ENCODE data around the gene LTN1. TPM values are rescaled to one million over a fixed set of nuclear protein-coding genes. Genes with fewer than 3 reads are reported as not detected.

The LTN1 gene
- total RNA-seq, 1 experiment from 2014 or later, result 8.7 TPM

DNA sequence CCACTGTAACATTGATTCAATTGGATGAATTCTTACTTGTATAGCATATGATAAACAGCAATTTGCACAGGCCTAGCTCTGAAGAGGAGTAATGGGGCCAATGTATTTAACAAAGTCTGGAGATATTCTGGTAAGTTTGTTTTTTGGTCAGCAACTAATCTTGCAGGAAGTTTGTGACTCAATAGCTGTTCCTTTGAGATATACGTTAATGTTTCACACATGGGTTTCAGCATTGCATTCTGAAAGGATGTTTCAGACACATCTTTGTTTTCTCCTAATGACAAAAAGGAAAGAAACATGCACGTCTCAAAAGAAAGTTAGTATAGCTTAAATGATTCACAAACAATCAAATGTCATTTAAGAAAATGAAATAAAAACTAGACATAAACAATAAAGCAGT is 49.0 kb downstream of the LTN1 start:
- DNase-seq (ENCODE audit: low read depth, low spot score) (no peak), ATAC-seq (no peak)
- ChIA-PET RAD21 (ENCODE audit: low non-redundant PET in 1 of 2, low total read pairs in 2 of 2, uncharacterized antibody in 2 of 2, unreplicated experiment in 2 of 2) (no interaction called here), CTCF (no interaction called here), POLR2A (no interaction called here)
- Histone ChIP-seq H2AFZ (ENCODE audit: low read depth, low read length, poor library complexity, severe bottlenecking) (no peak overlapping the region), H3K9me2 (ENCODE audit: insufficient read depth) (no peaks in the 10 kb centered on the region), H3K4me2 (ENCODE audit: low read length) (no peak overlapping the region), H3K9ac (ENCODE audit: low read length) (no peak overlapping the region), H3K27me3 (ENCODE audit: insufficient read depth, low read length) (no peaks in the 10 kb centered on the region), H3K79me2 (ENCODE audit: insufficient read depth, low read length) (no peaks in the 10 kb centered on the region), H3K4me3 (replicated peaks in 1 of 2; ENCODE audit: low read depth in 1 of 2, low read length in 2 of 2) (no peak overlapping the region), H3K36me3 (ENCODE audit: control insufficient read depth in 1 of 2, insufficient read depth in 2 of 2, low read length in 2 of 2) (peaks cover 34 to 39% of the 10 kb centered on the region in 2 experiments), H3K4me1 (ENCODE audit: control insufficient read depth in 1 of 2, insufficient read depth in 2 of 2, low read length in 2 of 2) (no peaks in the 10 kb centered on the region), H4K20me1 (ENCODE audit: insufficient read depth) (no peaks in the 10 kb centered on the region), H3K9me3 (ENCODE audit: control insufficient read depth in 1 of 2, insufficient read depth in 1 of 2, low read depth in 1 of 2, low read length in 2 of 2) (no peaks in the 10 kb centered on the region), H3K27ac (ENCODE audit: low read depth, low read length) (no peak overlapping the region)
- BruUV-seq (replicated peaks), result no TSS peak
- intact Hi-C loops (cut with micrococcal nuclease), result loop anchor here (5.0 kb wide), 1 partner anchor 196 kb away; no protein-coding TSS in a partner anchor
- TF ChIP-seq FOSL1 (IDR thresholded peaks at IDR 0.05; ENCODE audit: low read depth), result no peak
- no peak for TF ChIP-seq EZH2 (IDR thresholded peaks at IDR 0.05)
- TF ChIP-seq, protein P1, sequence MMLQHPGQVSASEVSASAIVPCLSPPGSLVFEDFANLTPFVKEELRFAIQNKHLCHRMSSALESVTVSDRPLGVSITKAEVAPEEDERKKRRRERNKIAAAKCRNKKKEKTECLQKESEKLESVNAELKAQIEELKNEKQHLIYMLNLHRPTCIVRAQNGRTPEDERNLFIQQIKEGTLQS (IDR thresholded peaks at IDR 0.05), result no peak
- TF ChIP-seq SP1 (IDR thresholded peaks at IDR 0.05; ENCODE audit: low read depth), result no peak
- no peak for TF ChIP-seq MAX (IDR thresholded peaks at IDR 0.05)
- no peak for TF ChIP-seq POLR2AphosphoS5 (IDR thresholded peaks at IDR 0.05; ENCODE audit: low read depth, low read length)
- TF ChIP-seq JUND (IDR thresholded peaks at IDR 0.05), result no peak
- no peak for TF ChIP-seq ZFX (IDR thresholded peaks at IDR 0.05)
- no peak for TF ChIP-seq SIN3A (IDR thresholded peaks at IDR 0.05; ENCODE audit: low read depth)
- no peak for TF ChIP-seq CEBPB (IDR thresholded peaks at IDR 0.05; ENCODE audit: low read depth)
- TF ChIP-seq, protein P2, sequence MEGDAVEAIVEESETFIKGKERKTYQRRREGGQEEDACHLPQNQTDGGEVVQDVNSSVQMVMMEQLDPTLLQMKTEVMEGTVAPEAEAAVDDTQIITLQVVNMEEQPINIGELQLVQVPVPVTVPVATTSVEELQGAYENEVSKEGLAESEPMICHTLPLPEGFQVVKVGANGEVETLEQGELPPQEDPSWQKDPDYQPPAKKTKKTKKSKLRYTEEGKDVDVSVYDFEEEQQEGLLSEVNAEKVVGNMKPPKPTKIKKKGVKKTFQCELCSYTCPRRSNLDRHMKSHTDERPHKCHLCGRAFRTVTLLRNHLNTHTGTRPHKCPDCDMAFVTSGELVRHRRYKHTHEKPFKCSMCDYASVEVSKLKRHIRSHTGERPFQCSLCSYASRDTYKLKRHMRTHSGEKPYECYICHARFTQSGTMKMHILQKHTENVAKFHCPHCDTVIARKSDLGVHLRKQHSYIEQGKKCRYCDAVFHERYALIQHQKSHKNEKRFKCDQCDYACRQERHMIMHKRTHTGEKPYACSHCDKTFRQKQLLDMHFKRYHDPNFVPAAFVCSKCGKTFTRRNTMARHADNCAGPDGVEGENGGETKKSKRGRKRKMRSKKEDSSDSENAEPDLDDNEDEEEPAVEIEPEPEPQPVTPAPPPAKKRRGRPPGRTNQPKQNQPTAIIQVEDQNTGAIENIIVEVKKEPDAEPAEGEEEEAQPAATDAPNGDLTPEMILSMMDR (IDR thresholded peaks at IDR 0.05 in 2 of 3, conservative IDR thresholded peaks at IDR 0.05 in 1 of 3; ENCODE audit: borderline replicate concordance in 1 of 3, insufficient read depth in 1 of 3, low read depth in 2 of 3, low read length in 2 of 3), result no peak
- no peak for TF ChIP-seq POLR2A (IDR thresholded peaks at IDR 0.05; ENCODE audit: borderline replicate concordance, extremely low read depth, insufficient read depth, insufficient read length)
- no peak for TF ChIP-seq ZBTB33 (IDR thresholded peaks at IDR 0.05; ENCODE audit: extremely low read depth, insufficient replicate concordance, low read length)
- TF ChIP-seq RAD21 (IDR thresholded peaks at IDR 0.05; ENCODE audit: low read depth), result no peak
- no peak for TF ChIP-seq ELF1 (IDR thresholded peaks at IDR 0.05; ENCODE audit: borderline replicate concordance, low read depth)
- no peak for TF ChIP-seq ZNF274 (IDR thresholded peaks at IDR 0.05; ENCODE audit: low read depth, low read length)
- TF ChIP-seq YY1 (IDR thresholded peaks at IDR 0.05; ENCODE audit: extremely low read depth, insufficient replicate concordance, low read depth, low read length), result no peak
- TF ChIP-seq, protein P3, sequence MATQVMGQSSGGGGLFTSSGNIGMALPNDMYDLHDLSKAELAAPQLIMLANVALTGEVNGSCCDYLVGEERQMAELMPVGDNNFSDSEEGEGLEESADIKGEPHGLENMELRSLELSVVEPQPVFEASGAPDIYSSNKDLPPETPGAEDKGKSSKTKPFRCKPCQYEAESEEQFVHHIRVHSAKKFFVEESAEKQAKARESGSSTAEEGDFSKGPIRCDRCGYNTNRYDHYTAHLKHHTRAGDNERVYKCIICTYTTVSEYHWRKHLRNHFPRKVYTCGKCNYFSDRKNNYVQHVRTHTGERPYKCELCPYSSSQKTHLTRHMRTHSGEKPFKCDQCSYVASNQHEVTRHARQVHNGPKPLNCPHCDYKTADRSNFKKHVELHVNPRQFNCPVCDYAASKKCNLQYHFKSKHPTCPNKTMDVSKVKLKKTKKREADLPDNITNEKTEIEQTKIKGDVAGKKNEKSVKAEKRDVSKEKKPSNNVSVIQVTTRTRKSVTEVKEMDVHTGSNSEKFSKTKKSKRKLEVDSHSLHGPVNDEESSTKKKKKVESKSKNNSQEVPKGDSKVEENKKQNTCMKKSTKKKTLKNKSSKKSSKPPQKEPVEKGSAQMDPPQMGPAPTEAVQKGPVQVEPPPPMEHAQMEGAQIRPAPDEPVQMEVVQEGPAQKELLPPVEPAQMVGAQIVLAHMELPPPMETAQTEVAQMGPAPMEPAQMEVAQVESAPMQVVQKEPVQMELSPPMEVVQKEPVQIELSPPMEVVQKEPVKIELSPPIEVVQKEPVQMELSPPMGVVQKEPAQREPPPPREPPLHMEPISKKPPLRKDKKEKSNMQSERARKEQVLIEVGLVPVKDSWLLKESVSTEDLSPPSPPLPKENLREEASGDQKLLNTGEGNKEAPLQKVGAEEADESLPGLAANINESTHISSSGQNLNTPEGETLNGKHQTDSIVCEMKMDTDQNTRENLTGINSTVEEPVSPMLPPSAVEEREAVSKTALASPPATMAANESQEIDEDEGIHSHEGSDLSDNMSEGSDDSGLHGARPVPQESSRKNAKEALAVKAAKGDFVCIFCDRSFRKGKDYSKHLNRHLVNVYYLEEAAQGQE (IDR thresholded peaks at IDR 0.05; ENCODE audit: low read depth), result no peak
- TF ChIP-seq TCF7L2 (IDR thresholded peaks at IDR 0.05; ENCODE audit: borderline replicate concordance, extremely low read depth, insufficient read depth, insufficient read length), result no peak
- no peak for TF ChIP-seq SRF (IDR thresholded peaks at IDR 0.05; ENCODE audit: low read depth)

All from HCT116 (cell line).